GM23338 (cell line): Measurements from ENCODE around the gene SLC9A3. TPM values are rescaled to one million over a fixed set of nuclear protein-coding genes. Genes with fewer than 3 reads are reported as not detected.

Source experiments
- ATAC-seq: fragments of 200-7000 bp; cut with Tn5 transposase; 3 replicates; pipeline ENCODE4 v1.9.1; 2020
- DNase-seq: peaks from one replicate; pipeline ENCODE4 v3.0.0-alpha.2; 2015; ENCODE audit warnings: low spot score
- H2AFZ ChIP-seq: fragments of 200-600 bp; sonication (generic); 2 replicates; pipeline ENCODE4 v1.8.0; 2016; ENCODE audit warnings: antibody characterized with exemption, mild to moderate bottlenecking, moderate library complexity
- H3F3A ChIP-seq: fragments of 200-600 bp; sonication (generic); replicated peaks from 2 replicates; pipeline ENCODE4 v1.8.0; 2017; ENCODE audit warnings: antibody characterized with exemption, mixed run types, low read depth
- H3K27ac ChIP-seq: fragments of 200-600 bp; sonication (generic); 2 replicates; pipeline ENCODE4 v1.6.1; 2016; ENCODE audit warnings: low read depth
- H3K27me3 ChIP-seq: fragments of 200-600 bp; sonication (generic); 2 replicates; pipeline ENCODE4 v1.8.0; 2016; ENCODE audit warnings: mild to moderate bottlenecking, mixed run types, moderate library complexity; ENCODE audit not compliant: insufficient read depth
- H3K36me3 ChIP-seq: fragments of 200-600 bp; sonication (generic); 2 replicates; pipeline ENCODE4 v1.8.0; 2016; ENCODE audit warnings: mild to moderate bottlenecking; ENCODE audit not compliant: insufficient read depth
- H3K4me1 ChIP-seq: fragments of 200-600 bp; sonication (generic); 2 replicates; pipeline ENCODE4 v1.8.0; 2016; ENCODE audit warnings: mild to moderate bottlenecking, moderate library complexity; ENCODE audit not compliant: insufficient read depth
- H3K4me2 ChIP-seq: fragments of 200-600 bp; sonication (generic); 2 replicates; pipeline ENCODE4 v1.7.1; 2017; ENCODE audit warnings: mixed run types
- H3K4me3 ChIP-seq: fragments of 200-600 bp; sonication (generic); 2 replicates; pipeline ENCODE4 v1.6.1; 2016; ENCODE audit warnings: mixed run types
- H3K79me2 ChIP-seq: fragments of 200-600 bp; sonication (generic); replicated peaks from 2 replicates; pipeline ENCODE4 v1.8.0; 2017; ENCODE audit warnings: mild to moderate bottlenecking; ENCODE audit not compliant: insufficient read depth
- H3K9me2 ChIP-seq: fragments of 200-600 bp; sonication (generic); 2 replicates; pipeline ENCODE4 v1.8.0; 2017; ENCODE audit not compliant: insufficient read depth
- H4K20me1 ChIP-seq: fragments of 200-600 bp; sonication (generic); replicated peaks from 2 replicates; pipeline ENCODE4 v1.8.0; 2017; ENCODE audit warnings: mild to moderate bottlenecking; ENCODE audit not compliant: insufficient read depth
- H3K27ac Mint-ChIP-seq: 2 replicates; pipeline ENCODE4 v1.8.0; 2020; ENCODE audit warnings: inconsistent platforms, mild to moderate bottlenecking, moderate library complexity, mixed read lengths
- H3K27me3 Mint-ChIP-seq: 3 replicates; pipeline ENCODE4 v1.8.0; 2022; ENCODE audit warnings: low read depth, mild to moderate bottlenecking, moderate library complexity, mixed read lengths, inconsistent platforms; ENCODE audit not compliant: insufficient read depth, poor library complexity
- H3K36me3 Mint-ChIP-seq: 3 replicates; pipeline ENCODE4 v1.8.0; 2021; ENCODE audit warnings: low read depth, mild to moderate bottlenecking, inconsistent platforms, moderate library complexity, mixed read lengths
- H3K4me1 Mint-ChIP-seq: 3 replicates; pipeline ENCODE4 v1.8.0; 2020; ENCODE audit warnings: mild to moderate bottlenecking, inconsistent platforms, mixed read lengths
- H3K4me3 Mint-ChIP-seq: 3 replicates; pipeline ENCODE4 v1.8.0; 2021; ENCODE audit warnings: moderate library complexity, mild to moderate bottlenecking, inconsistent platforms, mixed read lengths
- H3K9me3 Mint-ChIP-seq: 3 replicates; pipeline ENCODE4 v1.8.0; 2020; ENCODE audit warnings: moderate library complexity, mild to moderate bottlenecking, inconsistent platforms, mixed read lengths
- CREB1 ChIP-seq: fragments of 250-450 bp; sonication (Bioruptor Pico); IDR thresholded peaks from 2 replicates; pipeline ENCODE4 v1.5.0; 2020; ENCODE audit warnings: low read depth, mild to moderate bottlenecking, moderate library complexity
- ETS1 ChIP-seq: IDR thresholded peaks from 2 replicates; pipeline ENCODE4 v1.6.1; 2016; ENCODE audit warnings: antibody characterized with exemption
- EZH2 ChIP-seq: fragments of 200-600 bp; sonication (generic); IDR thresholded peaks from one replicate; pipeline ENCODE4 v1.8.0; 2017; ENCODE audit warnings: antibody characterized with exemption, mild to moderate bottlenecking, low read depth; ENCODE audit not compliant: unreplicated experiment
- EZH2phosphoT487 ChIP-seq: fragments of 200-600 bp; sonication (generic); IDR thresholded peaks from one replicate; pipeline ENCODE4 v1.8.1; 2018; ENCODE audit warnings: antibody characterized with exemption; ENCODE audit not compliant: unreplicated experiment
- JUNB ChIP-seq: IDR thresholded peaks from one replicate; pipeline ENCODE4 v1.6.1; 2016; ENCODE audit warnings: antibody characterized with exemption; ENCODE audit not compliant: unreplicated experiment
- NANOG ChIP-seq: IDR thresholded peaks from 2 replicates; pipeline ENCODE4 v1.6.1; 2016; ENCODE audit warnings: antibody characterized with exemption, borderline replicate concordance
- POLR2AphosphoS5 ChIP-seq: IDR thresholded peaks from 2 replicates; pipeline ENCODE4 v1.6.1; 2016; ENCODE audit warnings: antibody characterized with exemption, low read depth
- REST ChIP-seq: IDR thresholded peaks from one replicate; pipeline ENCODE4 v1.6.1; 2018; ENCODE audit warnings: antibody characterized with exemption; ENCODE audit not compliant: unreplicated experiment
- STAT1 ChIP-seq: IDR thresholded peaks from one replicate; pipeline ENCODE4 v1.6.1; 2016; ENCODE audit warnings: antibody characterized with exemption; ENCODE audit not compliant: unreplicated experiment
- ZNF114 ChIP-seq: fragments of 250-450 bp; sonication (Bioruptor Pico); IDR thresholded peaks from 2 replicates; pipeline ENCODE4 v1.5.0; 2020; ENCODE audit warnings: mild to moderate bottlenecking, moderate library complexity
- ZNF331 ChIP-seq: fragments of 250-450 bp; sonication (Bioruptor Pico); IDR thresholded peaks from 2 replicates; pipeline ENCODE4 v1.5.0; 2020; ENCODE audit warnings: low read depth, mild to moderate bottlenecking, moderate library complexity
- polyA plus RNA-seq: library from polyadenylated mRNA; unstranded; fragments of >200 nt; fragmentation: Nextera tagmentation; extraction: Ambion mirVana; gene quantifications from 2 replicates; pipeline ENCODE4 v1.2.1, GENCODE V29; 2016
- total RNA-seq: library from RNA; depleted of rRNA; stranded (reverse); fragments of >200 nt; shearing (Covaris generic); gene quantifications from 2 replicates; pipeline ENCODE4 v1.2.3, GENCODE V29; 2014
- TF ChIP-seq, protein P1 (sequence below), 2 experiments: fragments of 200-600 bp in 1 of 2; sonication (generic) in 1 of 2; conservative IDR thresholded peaks; 2 replicates each; pipeline versions ENCODE4 v1.5.1 to v1.6.1; 2016 to 2017; ENCODE audit warnings: antibody characterized with exemption in 2 of 2, low read depth in 2 of 2, mild to moderate bottlenecking in 2 of 2, moderate library complexity in 1 of 2

SLC9A3 gene
- total and polyA plus RNA-seq, 2 experiments from 2014 or later: 0.39 to 3.1 TPM

DNA sequence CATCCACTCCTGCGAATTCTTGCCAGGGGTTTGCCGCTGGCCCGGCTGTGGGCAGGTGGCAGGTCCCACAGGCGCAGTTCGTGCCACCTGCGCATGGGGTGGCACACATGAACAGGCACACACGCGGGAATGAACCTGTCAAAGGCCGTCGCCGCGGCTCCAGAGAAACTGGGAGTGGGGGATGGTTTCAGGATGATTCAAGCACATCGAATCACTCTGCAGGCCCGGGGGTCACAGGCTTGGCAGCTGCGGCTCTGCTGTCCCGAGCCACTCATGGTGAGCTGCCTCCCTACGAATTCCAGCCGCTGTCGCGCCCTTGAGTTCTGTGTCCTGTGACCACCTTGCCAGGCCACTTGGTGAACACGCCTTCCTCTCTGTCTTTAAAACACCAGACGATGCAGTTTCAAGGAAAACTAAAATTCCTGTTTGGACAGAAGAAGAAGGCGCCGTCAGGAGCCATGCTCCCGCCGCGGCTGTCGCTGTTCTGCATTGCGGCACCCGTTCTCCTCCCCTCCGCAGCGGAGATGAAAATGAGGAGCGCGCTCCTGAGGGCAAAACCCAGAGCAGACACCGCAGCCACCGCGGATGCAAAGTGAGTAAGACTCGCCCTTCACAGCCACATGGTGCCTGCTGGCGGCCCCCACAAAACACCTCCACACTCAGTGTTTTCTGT lies 96.7 kb downstream of the SLC9A3 start:
- H3K4me3 ChIP-seq: no peak overlapping the region

DNA sequence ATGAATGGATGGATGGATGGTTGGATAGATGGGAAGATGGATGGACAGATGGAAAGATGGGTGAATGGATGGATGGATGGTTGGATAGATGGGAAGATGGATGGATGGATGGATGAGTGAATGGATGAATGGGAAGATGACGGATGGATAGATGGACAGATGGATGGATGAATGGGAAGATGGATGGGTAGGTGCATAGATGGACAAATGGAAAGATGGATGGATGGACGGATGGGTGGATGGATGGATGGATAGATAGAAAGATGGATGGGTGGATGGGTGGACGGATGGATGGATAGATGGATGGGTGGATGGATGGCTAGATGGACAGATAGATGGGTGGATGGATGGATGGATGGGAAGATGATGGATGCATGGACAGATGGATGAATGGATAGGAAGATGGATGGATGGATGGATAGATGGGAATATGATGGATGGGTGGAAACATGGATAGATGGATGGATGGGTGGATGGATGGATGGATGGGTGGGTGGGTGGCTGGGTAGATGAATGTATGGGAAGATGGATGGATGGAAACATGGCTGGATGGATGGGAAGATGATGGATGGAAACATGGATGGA lies 97.8 kb downstream of the SLC9A3 start:
- peaks cover 5% of the 10 kb centered on the region for H3K4me1 Mint-ChIP-seq
- peaks cover 3% of the 10 kb centered on the region for H3K27me3 Mint-ChIP-seq
- no peaks in the 10 kb centered on the region; the same call in 2 of the 3 replicates for H3K36me3 Mint-ChIP-seq
- no peaks in the 10 kb centered on the region for H3K27me3 ChIP-seq
- H3K4me2 ChIP-seq: no peak overlapping the region
- no peak overlapping the region for H3K27ac ChIP-seq
- DNase-seq (no peak), ATAC-seq (no peak)
- no peaks in the 10 kb centered on the region for H3F3A ChIP-seq
- no peaks in the 10 kb centered on the region for H3K4me1 ChIP-seq
- no peak overlapping the region for H3K27ac Mint-ChIP-seq
- no peaks in the 10 kb centered on the region for H3K9me3 Mint-ChIP-seq
- H3K79me2 ChIP-seq: no peaks in the 10 kb centered on the region
- peaks cover 8% of the 10 kb centered on the region for H3K9me2 ChIP-seq
- no peaks in the 10 kb centered on the region for H4K20me1 ChIP-seq
- no peak overlapping the region for H2AFZ ChIP-seq
- no peak overlapping the region for H3K4me3 Mint-ChIP-seq
- no peak overlapping the region for H3K4me3 ChIP-seq
- no peaks in the 10 kb centered on the region for H3K36me3 ChIP-seq
- TF ChIP-seq ZNF331 (CRISPR knock-in tag) (no peak), ZNF114 (CRISPR knock-in tag) (no peak), POLR2AphosphoS5 (no peak), EZH2phosphoT487 (no peak), REST (no peak), JUNB (no peak), STAT1 (no peak), NANOG (no peak), ETS1 (no peak), EZH2 (no peak)
- TF ChIP-seq, protein P1, sequence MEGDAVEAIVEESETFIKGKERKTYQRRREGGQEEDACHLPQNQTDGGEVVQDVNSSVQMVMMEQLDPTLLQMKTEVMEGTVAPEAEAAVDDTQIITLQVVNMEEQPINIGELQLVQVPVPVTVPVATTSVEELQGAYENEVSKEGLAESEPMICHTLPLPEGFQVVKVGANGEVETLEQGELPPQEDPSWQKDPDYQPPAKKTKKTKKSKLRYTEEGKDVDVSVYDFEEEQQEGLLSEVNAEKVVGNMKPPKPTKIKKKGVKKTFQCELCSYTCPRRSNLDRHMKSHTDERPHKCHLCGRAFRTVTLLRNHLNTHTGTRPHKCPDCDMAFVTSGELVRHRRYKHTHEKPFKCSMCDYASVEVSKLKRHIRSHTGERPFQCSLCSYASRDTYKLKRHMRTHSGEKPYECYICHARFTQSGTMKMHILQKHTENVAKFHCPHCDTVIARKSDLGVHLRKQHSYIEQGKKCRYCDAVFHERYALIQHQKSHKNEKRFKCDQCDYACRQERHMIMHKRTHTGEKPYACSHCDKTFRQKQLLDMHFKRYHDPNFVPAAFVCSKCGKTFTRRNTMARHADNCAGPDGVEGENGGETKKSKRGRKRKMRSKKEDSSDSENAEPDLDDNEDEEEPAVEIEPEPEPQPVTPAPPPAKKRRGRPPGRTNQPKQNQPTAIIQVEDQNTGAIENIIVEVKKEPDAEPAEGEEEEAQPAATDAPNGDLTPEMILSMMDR (conservative IDR thresholded peaks at IDR 0.05; ENCODE audit: low read depth in 2 of 2): no peak

More for the DNA sequence above, 96.7 kb downstream of the SLC9A3 start:
- no peak for TF ChIP-seq EZH2phosphoT487
- no peak for TF ChIP-seq CREB1 (CRISPR knock-in tag)
- no peak for TF ChIP-seq EZH2
- no peak for TF ChIP-seq POLR2AphosphoS5
- TF ChIP-seq, protein P1 (conservative IDR thresholded peaks at IDR 0.05; ENCODE audit: low read depth in 2 of 2): no peak
- TF ChIP-seq JUNB: no peak
- no peak for TF ChIP-seq ZNF114 (CRISPR knock-in tag)
- no peak for TF ChIP-seq NANOG
- Histone ChIP-seq H3K4me1 (no peaks in the 10 kb centered on the region), H3K79me2 (no peaks in the 10 kb centered on the region), H3K36me3 (no peaks in the 10 kb centered on the region), H3K27ac (no peak overlapping the region), H3K9me2 (peaks cover 8% of the 10 kb centered on the region), H3K27me3 (no peaks in the 10 kb centered on the region), H4K20me1 (no peaks in the 10 kb centered on the region), H3K4me2 (no peak overlapping the region), H2AFZ (no peak overlapping the region), H3F3A (no peaks in the 10 kb centered on the region)
- peaks cover 4% of the 10 kb centered on the region for H3K27me3 Mint-ChIP-seq
- peaks cover 5% of the 10 kb centered on the region for H3K4me1 Mint-ChIP-seq
- H3K27ac Mint-ChIP-seq: no peak overlapping the region
- H3K36me3 Mint-ChIP-seq: no peaks in the 10 kb centered on the region; the same call in 2 of the 3 replicates
- DNase-seq: no peak
- no peak for ATAC-seq
- H3K9me3 Mint-ChIP-seq: no peaks in the 10 kb centered on the region
- H3K4me3 Mint-ChIP-seq: no peak overlapping the region
